Suprapubic skin (tissue), 4 donors: ENCODE data around the gene PSMD12.

ENCODE experiments used
- EP300 ChIP-seq: sonication (generic); formaldehyde crosslinking; IDR thresholded peaks from one replicate; pipeline ENCODE4 v1.6.1; 2017; ENCODE audit warnings: antibody characterized with exemption
- POLR2A ChIP-seq, 2 donors: fragments of 450-650 bp; IDR thresholded peaks; one replicate each; pipeline ENCODE4 v1.6.1; 2017; ENCODE audit warnings: antibody characterized with exemption in 2 of 2, mild to moderate bottlenecking in 2 of 2, moderate library complexity in 2 of 2
- POLR2AphosphoS5 ChIP-seq, 3 donors: sonication (generic); formaldehyde crosslinking; IDR thresholded peaks; one replicate each; pipeline ENCODE4 v1.6.1; 2017; ENCODE audit warnings: antibody characterized with exemption in 3 of 3
- TF ChIP-seq, protein P1 (sequence below), 2 donors: fragments of 200-600 bp in 1 of 2; fragments of 450-650 bp in 1 of 2; sonication (generic) in 1 of 2; IDR thresholded peaks; one replicate each; pipeline ENCODE4 v1.5.1; 2016 to 2019; ENCODE audit warnings: antibody characterized with exemption in 2 of 2, mild to moderate bottlenecking in 1 of 2, moderate library complexity in 1 of 2

DNA sequence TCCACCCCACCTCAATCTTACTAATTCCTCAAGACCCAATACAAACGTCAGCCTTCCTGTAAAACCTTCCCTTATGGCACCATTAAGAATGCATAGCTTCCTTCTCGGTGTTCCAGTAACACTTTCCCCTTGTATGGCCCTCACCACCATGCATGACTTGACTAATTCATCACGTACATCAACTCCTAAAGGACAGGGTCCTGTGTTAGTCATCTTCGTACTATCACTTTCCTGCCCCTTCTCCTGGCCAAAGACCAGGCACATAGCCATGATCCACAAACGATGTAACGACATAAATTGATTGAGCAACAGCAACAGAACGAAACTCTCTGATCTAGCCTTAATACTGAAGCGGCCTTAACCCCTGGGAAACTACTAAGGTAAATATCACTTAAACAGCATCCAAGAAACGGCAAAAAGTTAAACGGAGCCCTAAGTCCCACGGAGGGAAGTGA, 612 bp downstream of the PSMD12 start:
- TF ChIP-seq, protein P1, sequence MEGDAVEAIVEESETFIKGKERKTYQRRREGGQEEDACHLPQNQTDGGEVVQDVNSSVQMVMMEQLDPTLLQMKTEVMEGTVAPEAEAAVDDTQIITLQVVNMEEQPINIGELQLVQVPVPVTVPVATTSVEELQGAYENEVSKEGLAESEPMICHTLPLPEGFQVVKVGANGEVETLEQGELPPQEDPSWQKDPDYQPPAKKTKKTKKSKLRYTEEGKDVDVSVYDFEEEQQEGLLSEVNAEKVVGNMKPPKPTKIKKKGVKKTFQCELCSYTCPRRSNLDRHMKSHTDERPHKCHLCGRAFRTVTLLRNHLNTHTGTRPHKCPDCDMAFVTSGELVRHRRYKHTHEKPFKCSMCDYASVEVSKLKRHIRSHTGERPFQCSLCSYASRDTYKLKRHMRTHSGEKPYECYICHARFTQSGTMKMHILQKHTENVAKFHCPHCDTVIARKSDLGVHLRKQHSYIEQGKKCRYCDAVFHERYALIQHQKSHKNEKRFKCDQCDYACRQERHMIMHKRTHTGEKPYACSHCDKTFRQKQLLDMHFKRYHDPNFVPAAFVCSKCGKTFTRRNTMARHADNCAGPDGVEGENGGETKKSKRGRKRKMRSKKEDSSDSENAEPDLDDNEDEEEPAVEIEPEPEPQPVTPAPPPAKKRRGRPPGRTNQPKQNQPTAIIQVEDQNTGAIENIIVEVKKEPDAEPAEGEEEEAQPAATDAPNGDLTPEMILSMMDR (IDR thresholded peaks at IDR 0.05), result no peak
- no peak for TF ChIP-seq EP300
- no peak for TF ChIP-seq POLR2A (IDR thresholded peaks at IDR 0.05)
- TF ChIP-seq POLR2AphosphoS5 (IDR thresholded peaks at IDR 0.05), result no peak
